Activated CD4-positive, alpha-beta T cell treated with anti-CD3 and anti-CD28 coated beads, Interleukin-10, Interleukin-2, amounts not matched to agents 100 ng/mL and 50 ng/mL, durations not matched to agents 16 hours and 8 hours (primary cell): ENCODE data around the gene STMN3.
"Not testable (repeated sequence)": the region's sequence is repeated elsewhere in the genome, so short reads cannot be mapped to it uniquely, and the experiment has no call there.

Source experiments
- DNase-seq: peaks from one replicate; pipeline ENCODE4 v3.0.0-alpha.2; 2020

Gene STMN3

GRCh38 chr20:63675681-63676368 is 22.6 kb upstream of the STMN3 start:
- DNase-seq: no peak

DNA sequence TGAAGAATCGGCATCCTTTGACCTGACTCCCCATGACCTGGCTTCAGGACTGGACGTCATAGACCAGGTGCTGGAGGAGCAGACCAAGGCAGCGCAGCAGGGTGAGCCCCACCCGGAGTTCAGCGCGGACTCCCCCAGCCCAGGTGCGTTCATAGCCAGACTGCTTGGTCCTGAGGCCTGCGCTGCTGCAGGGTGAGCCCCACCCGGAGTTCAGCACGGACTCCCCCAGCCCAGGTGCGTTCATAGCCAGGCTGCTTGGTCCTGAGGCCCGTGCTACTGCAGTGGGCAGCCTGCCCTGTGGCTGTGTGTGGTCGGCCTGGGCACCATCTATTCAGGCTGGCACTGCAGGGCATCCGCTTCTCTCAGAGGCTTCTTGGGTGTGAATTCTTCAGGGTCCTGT is 20.7 kb upstream of the STMN3 start:
- no peak for DNase-seq

- no peak for DNase-seq
Observed at GRCh38 chr20:63672666-63673065, 19.4 kb upstream of the STMN3 start.

DNA sequence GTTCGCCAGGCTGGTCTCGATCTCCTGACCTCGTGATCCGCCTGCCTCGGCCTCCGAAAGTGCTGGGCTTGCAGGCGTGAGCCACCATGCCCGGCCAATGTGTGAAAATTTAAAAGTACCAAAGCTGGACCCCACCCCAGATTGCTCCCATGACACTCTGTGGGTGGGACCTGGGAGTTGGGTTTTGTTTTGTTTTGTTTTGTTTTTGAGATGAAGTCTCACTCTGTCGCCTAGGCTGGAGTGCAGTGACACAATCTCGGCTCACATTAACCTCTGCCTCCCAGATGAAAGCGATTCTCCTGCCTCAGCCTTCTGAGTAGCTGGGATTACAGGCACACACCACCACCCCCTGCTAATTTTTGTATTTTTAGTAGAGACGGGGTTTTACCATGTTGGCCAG is 18.5 kb upstream of the STMN3 start:
- not testable (repeated sequence) for DNase-seq

GRCh38 chr20:63668351-63668750 is 15.1 kb upstream of the STMN3 start:
- no peak for DNase-seq

- no peak for DNase-seq
Observed at GRCh38 chr20:63667858-63668257, 14.6 kb upstream of the STMN3 start.

GRCh38 chr20:63665708-63666107 is 12.5 kb upstream of the STMN3 start:
- no peak for DNase-seq

DNA sequence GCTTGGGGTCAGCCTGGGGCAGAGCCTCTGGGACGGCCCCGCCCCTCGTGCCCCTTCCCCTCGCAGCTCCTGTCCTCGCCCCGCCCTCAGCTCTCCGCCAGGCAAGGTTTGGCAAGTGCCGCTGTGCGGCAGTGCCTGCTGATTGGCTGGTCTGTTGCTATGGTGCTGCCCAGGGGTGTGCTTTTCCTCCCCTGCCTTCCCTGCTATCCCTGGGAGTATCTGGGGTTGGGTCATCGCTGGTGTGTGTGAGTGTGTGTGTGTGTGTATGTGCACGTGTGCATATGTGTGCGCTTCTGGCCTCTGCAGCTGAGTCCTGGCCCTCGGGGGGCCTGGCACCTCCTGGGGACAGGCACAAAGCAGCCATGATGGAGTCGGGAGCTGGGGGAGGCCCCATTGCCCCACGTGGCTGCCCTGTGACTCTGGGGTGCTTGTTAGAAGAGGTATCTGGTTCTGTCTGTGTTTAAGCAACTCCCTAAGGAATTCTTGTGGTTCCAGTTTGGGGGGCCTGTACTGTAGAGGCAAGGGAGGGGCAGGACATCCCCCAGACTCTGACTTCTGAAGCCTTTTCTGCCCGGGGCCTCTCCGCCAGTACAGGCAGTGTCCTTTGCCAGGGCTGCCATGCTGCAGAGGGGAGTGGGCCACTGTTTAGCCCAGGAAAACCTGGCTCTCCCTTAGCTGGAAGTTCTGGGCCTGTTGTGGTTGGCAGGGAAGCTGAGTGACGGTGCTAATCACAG is 11.8 kb upstream of the STMN3 start:
- no peak for DNase-seq

DNA sequence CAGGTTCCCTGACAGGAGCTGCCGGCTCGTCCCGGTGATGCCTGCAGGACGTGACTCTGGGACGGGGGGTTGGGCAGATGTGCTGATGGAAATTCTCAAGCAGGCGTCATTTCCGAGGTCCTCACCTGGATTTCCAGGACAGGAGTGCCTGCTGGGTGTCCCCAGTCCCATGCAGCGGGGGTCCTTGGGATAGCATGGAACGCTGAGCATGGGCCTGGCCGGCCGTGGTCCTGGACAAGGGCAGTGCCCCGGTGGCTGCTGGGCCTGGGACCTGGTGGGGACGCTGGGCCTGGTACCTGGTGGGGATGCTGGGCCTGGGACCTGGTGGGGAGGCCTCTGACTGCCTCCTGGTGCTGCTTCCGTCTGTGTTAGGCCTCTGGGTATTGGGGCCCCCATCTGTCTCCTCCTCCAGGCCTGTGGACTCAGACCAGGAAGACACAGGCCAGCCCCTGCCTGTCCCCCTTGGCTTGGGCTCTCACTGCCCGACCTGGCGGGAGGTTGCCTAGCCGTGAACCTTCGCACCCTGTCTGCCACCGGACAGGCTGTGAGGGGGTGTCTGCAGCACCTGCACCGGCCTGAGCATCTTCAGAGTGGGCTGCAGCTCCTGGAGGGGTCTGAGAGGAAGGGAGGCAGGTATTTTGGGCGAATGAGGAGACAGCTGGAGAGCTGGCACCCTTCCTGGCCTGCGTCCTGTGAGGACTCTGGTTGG is 11.1 kb upstream of the STMN3 start:
- no peak for DNase-seq

GRCh38 chr20:63663332-63664066 is 10.3 kb upstream of the STMN3 start:
- no peak for DNase-seq

- DNase-seq: no peak
Observed at GRCh38 chr20:63662813-63663189, 9.6 kb upstream of the STMN3 start.

DNA sequence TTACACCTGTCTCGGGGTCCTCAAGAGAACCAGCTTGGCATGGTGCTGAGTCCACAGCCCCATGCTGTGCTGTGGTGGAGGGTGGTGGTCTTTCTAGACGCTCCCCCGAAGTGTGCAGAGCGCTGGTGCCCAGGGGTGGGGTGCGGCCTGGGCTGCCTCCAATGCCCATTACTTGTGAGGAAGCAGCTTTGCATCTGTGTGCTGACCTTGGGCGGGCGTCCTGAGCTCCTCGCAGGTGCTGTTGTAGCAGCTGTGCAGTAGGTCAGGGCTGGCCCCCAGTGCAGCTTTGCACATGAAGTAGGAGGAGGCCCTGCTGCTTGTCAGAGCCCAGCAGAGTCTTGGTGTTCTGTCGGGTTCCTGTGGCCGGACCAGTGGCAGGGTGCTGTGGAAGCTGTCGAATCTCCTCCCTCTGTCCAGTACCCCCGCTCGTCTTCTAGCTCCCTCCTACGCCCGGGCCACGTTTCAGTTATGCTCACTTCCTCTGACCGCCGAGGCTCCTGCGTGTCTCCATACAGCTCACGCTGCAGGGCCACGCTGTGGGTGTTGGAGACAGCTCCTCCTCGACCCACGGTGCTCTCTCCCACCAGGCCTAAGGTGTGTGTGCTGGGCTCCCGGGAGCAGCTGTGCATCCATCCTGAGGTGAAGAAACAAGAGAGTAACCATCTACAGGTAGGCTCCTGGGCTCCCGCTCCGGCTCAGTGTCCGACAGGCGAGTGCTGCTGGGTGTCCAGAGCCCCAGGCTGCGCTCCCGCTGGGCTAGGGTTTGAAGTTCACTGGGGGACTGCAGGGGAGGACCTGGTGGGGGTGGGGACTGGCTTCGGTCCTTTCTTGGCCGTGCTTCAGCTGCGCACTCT is 9.0 kb upstream of the STMN3 start:
- DNase-seq: no peak

DNA sequence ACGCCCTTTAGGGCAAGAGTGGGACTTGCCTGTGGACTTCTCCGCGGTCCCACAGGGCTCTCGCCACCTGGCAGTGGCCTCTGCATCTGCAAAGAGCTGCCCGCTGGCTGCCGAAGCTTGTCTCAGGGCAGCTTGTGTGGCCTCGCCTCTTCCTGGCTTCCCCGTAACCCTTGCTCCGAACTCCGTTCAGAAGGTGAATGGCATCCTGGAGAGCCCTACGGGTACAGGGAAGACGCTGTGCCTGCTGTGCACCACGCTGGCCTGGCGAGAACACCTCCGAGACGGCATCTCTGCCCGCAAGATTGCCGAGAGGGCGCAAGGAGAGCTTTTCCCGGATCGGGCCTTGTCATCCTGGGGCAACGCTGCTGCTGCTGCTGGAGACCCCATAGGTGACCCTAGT is 7.9 kb upstream of the STMN3 start:
- DNase-seq: no peak

DNA sequence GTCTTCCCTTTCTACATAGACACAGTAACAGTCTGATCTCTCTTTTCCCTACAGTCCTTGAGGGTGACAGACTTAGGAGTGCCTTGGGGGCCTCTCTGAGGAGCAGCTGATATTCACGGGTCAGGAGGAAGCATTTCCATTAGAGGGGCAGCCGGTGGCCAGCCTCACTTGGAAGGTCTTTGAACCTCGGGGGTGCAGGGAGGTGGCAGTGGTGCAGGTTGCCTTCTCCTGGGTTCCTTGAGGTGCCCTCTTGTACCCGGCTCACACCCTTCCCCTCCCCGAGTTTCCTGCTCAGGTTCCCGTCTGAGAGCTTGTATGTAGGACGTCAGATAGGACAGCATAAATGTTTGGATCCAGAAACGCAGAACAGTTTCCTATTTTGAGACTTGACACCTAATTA is 7.4 kb upstream of the STMN3 start:
- no peak for DNase-seq

DNA sequence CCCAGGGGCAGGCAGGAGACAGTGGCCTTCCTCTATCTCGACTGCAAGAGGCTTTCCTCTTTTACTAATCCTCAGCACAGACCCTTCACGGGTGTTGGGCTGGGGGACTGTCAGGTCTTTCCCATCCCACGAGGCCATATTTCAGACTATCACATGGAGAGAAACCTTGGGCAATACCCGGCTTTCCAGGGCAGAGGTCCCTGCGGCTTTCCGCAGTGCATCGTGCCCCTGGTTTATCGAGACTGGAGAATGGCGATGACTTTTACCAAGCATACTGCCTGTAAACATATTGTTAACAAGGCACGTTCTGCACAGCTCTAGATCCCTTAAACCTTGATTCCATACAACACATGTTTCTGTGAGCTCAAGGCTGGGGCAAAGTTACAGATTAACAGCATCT is 7.0 kb upstream of the STMN3 start:
- DNase-seq: not testable (repeated sequence)

DNA sequence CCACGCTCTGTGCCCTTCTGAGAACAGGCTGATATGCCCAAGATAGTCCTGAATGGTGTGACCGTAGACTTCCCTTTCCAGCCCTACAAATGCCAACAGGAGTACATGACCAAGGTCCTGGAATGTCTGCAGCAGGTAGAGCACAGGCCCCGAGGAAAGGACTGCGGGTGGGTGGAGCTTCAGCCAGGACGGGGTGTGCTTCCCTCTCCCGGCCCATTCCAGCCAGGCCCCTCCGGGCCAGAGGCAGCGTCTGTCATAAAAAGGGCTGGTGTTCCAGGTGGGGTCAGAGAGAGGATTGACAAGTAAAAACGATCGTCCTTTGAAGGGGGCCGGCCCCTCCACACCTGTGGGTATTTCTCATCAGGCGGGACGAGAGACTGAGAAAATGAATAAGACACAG is 6.1 kb upstream of the STMN3 start:
- DNase-seq: no peak

GRCh38 chr20:63658749-63659187 is 5.5 kb upstream of the STMN3 start:
- DNase-seq: peak; percentile 56

- peak; percentile 92 for DNase-seq
Observed at GRCh38 chr20:63657937-63658748, 4.9 kb upstream of the STMN3 start, which contains the start of gene RTEL1. TSS of gene RTEL1 (plus strand) at chr20:63658312. CDS start at chr20:63659403, 1,091 bp downstream.

DNA sequence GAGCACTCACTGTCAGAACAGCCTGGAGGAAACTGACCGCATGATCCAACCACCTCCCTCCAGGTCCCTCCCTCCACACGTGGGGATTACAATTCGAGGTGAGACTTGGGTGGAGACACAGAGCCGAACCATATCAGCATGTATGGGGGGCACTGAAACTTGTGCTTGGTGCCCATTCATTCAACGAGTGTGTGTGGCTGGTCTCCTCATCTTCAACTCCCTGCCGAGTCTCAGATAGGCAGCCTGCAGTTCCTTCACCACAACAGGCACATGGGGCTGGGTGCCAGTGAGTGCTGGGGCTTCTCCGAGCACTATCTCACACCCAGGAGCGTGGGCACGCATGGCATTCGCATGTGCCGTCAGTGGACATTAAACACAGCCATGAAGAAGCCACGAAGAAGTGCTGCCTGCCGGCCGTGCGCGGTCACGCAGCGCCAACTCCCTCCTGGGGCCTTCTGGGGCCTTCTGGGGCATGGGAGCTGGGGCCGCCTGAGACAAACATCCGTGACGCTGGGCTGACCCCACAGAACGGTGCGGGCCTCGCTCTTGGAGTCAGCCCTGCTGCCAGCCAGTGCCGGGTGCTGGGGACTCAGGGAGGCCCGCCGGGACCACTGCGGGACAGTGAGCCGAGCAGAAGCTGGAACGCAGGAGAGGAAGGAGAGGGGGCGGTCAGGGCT is 4.2 kb upstream of the STMN3 start:
- DNase-seq: no peak

DNA sequence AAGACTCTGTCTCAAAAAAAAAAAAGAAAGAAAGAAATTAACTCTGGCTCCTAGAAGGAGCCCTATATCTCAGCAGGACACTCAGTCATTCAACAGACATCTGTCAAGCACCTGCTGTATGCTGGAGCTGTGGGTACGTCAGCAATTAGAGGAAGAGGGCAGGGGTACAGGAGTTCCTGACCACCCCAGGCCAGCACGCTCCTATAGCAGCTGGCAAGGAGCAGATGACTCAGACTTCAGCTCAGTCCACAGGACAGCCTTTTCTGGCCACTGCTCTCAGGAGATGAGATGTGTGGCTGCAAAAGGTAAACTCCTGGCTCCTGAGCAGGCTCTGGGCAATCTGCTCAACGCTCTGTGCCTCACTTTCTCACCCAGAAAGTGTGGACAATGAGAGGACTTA is 3.2 kb upstream of the STMN3 start:
- DNase-seq: no peak

DNA sequence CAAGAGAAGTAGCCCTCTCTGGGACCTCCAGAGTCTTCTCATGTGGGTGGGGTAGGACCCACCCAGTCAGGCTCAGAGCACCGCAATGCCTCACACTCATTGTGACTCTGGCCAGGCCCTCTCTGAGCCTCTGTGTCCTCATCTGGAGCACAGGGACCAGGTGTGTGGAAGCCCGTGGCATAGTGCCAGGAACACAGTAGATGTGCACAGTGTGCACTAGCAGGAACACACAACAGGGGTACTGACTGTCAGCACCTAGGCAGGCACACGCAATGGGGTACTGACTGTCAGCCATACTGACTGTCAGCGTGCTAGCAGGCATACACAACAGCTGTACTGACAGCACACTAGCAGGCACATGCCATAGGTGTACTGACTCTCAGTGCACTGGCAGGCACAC is 2.0 kb upstream of the STMN3 start:
- DNase-seq: no peak
